HUES6 (cell line): ENCODE data around the gene IFITM5.
"Not testable (repeated sequence)": the region's sequence is repeated elsewhere in the genome, so short reads cannot be mapped to it uniquely, and the experiment has no call there.

Experiments
- H3K27ac ChIP-seq: 2 replicates; pipeline ENCODE4 v1.7.0; 2013; ENCODE audit warnings: low read depth, mild to moderate bottlenecking, low read length, inconsistent platforms
- H3K27me3 ChIP-seq: 2 replicates; pipeline ENCODE4 v1.6.1; 2013; ENCODE audit warnings: low read length; ENCODE audit not compliant: control insufficient read depth, insufficient read depth
- H3K36me3 ChIP-seq: 2 replicates; pipeline ENCODE4 v1.6.1; 2013; ENCODE audit warnings: low read length; ENCODE audit not compliant: control insufficient read depth, insufficient read depth
- H3K4me1 ChIP-seq: 2 replicates; pipeline ENCODE4 v1.6.1; 2013; ENCODE audit warnings: low read length; ENCODE audit not compliant: control insufficient read depth, insufficient read depth
- H3K4me3 ChIP-seq: 2 replicates; pipeline ENCODE4 v1.5.1; 2013; ENCODE audit warnings: low read depth, low read length
- H3K9ac ChIP-seq: one replicate; pipeline ENCODE4 v1.6.1; 2013; ENCODE audit warnings: mild to moderate bottlenecking, low read length
- H3K9me3 ChIP-seq: 2 replicates; pipeline ENCODE4 v1.6.1; 2013; ENCODE audit warnings: low read depth, low read length; ENCODE audit not compliant: control insufficient read depth, insufficient read depth

The IFITM5 gene

GRCh38 chr11:326842-327580, 27.7 kb upstream of the IFITM5 start:
- H3K9ac ChIP-seq: no peak overlapping the region
- H3K36me3 ChIP-seq: no peaks in the 10 kb centered on the region
- peaks cover 27% of the 10 kb centered on the region for H3K4me1 ChIP-seq
- no peak overlapping the region; the same call in 1 of the 2 replicates for H3K27ac ChIP-seq
- peaks cover 2% of the 10 kb centered on the region; the same call in 1 of the 2 replicates for H3K9me3 ChIP-seq
- H3K27me3 ChIP-seq: no peaks in the 10 kb centered on the region
- H3K4me3 ChIP-seq: no peak overlapping the region

- H3K36me3 ChIP-seq: no peaks in the 10 kb centered on the region
- H3K4me3 ChIP-seq: no peak overlapping the region
- H3K27ac ChIP-seq: no peak overlapping the region; the same call in 1 of the 2 replicates
- peaks cover 27% of the 10 kb centered on the region for H3K4me1 ChIP-seq
- no peak overlapping the region for H3K9ac ChIP-seq
- H3K27me3 ChIP-seq: no peaks in the 10 kb centered on the region
- H3K9me3 ChIP-seq: no peaks in the 10 kb centered on the region
These were observed 27.2 kb upstream of the IFITM5 start for GRCh38 chr11:326592-326841.

- Histone ChIP-seq H3K27ac (no peak overlapping the region; the same call in 1 of the 2 replicates), H3K4me1 (peaks cover 28% of the 10 kb centered on the region), H3K36me3 (no peaks in the 10 kb centered on the region), H3K9ac (no peak overlapping the region), H3K9me3 (no peaks in the 10 kb centered on the region), H3K4me3 (no peak overlapping the region), H3K27me3 (no peaks in the 10 kb centered on the region)
These were observed 26.7 kb upstream of the IFITM5 start for GRCh38 chr11:325796-326591.

GRCh38 chr11:324593-325517, 25.5 kb upstream of the IFITM5 start:
- H3K36me3 ChIP-seq, H3K9me3 ChIP-seq, H3K9ac ChIP-seq, H3K27me3 ChIP-seq, H3K4me3 ChIP-seq, H3K27ac ChIP-seq: not testable (repeated sequence)
- H3K4me1 ChIP-seq: peaks cover 25% of the 10 kb centered on the region

GRCh38 chr11:324156-324555, 24.8 kb upstream of the IFITM5 start:
- H3K9ac ChIP-seq: no peak overlapping the region
- no peak overlapping the region for H3K4me3 ChIP-seq
- H3K9me3 ChIP-seq: no peaks in the 10 kb centered on the region
- no peaks in the 10 kb centered on the region for H3K27me3 ChIP-seq
- no peaks in the 10 kb centered on the region for H3K36me3 ChIP-seq
- no peak overlapping the region for H3K27ac ChIP-seq
- H3K4me1 ChIP-seq: peaks cover 25% of the 10 kb centered on the region

GRCh38 chr11:319888-320273, 20.6 kb upstream of the IFITM5 start:
- Histone ChIP-seq H3K27me3 (peaks cover 28% of the 10 kb centered on the region; the same call in 1 of the 2 replicates), H3K4me3 (peak overlapping the region; percentile 83), H3K27ac (peak overlapping the region; percentile 35; the same call in 1 of the 2 replicates), H3K4me1 (peaks cover 26% of the 10 kb centered on the region), H3K9ac (peak overlapping the region; percentile 87), H3K36me3 (peaks cover 10% of the 10 kb centered on the region)
- not testable (repeated sequence) for H3K9me3 ChIP-seq

GRCh38 chr11:319121-319887, 20.0 kb upstream of the IFITM5 start:
- Histone ChIP-seq H3K36me3 (peaks cover 12% of the 10 kb centered on the region), H3K9ac (peak overlapping the region; percentile 87), H3K4me1 (peaks cover 20% of the 10 kb centered on the region), H3K4me3 (peak overlapping the region; percentile 83), H3K27ac (peak overlapping the region; percentile 35; the same call in 1 of the 2 replicates), H3K27me3 (peaks cover 29% of the 10 kb centered on the region; the same call in 1 of the 2 replicates)
- not testable (repeated sequence) for H3K9me3 ChIP-seq

GRCh38 chr11:318405-319120, 19.2 kb upstream of the IFITM5 start:
- peaks cover 18% of the 10 kb centered on the region for H3K4me1 ChIP-seq
- H3K4me3 ChIP-seq: peak overlapping the region; percentile 87
- not testable (repeated sequence) for H3K27ac ChIP-seq, H3K9me3 ChIP-seq
- peaks cover 12% of the 10 kb centered on the region for H3K36me3 ChIP-seq
- H3K27me3 ChIP-seq: peaks cover 29% of the 10 kb centered on the region; the same call in 1 of the 2 replicates
- H3K9ac ChIP-seq: peak overlapping the region; percentile 87

- Histone ChIP-seq H3K4me3 (peak overlapping the region; percentile 87), H3K36me3 (peaks cover 12% of the 10 kb centered on the region), H3K9ac (peak overlapping the region; percentile 96), H3K27ac (peak overlapping the region; percentile 75; the same call in 1 of the 2 replicates), H3K4me1 (peaks cover 26% of the 10 kb centered on the region), H3K27me3 (peaks cover 29% of the 10 kb centered on the region; the same call in 1 of the 2 replicates)
- H3K9me3 ChIP-seq: not testable (repeated sequence)
These were observed 18.5 kb upstream of the IFITM5 start for GRCh38 chr11:317668-318404.
